ENCODE results near the gene SMAGP.
"Not testable (repeated sequence)": the region's sequence is repeated elsewhere in the genome, so short reads cannot be mapped to it uniquely, and the experiment has no call there.

Gene SMAGP

DNA sequence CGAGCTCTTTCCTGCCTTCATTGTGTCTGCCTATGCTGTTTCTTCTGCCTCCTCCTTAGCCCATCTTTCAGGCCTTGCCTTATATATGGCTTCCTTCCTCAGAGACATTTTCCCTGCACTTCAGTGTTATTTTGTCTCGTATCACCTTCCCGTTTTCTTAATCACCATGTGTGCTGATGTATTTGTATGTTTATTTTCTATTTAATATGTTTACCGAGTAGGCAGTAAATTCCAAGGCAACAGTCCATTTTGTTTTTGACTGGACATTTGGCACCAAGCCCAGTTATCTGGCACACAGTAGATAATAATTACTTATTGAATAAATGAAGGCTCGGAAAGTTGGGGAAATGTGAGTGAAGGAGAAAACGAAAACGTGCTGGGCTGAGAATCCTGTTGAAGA, 47.8 kb downstream of the SMAGP start:
- DNase-seq = peak; percentile 44

DNA sequence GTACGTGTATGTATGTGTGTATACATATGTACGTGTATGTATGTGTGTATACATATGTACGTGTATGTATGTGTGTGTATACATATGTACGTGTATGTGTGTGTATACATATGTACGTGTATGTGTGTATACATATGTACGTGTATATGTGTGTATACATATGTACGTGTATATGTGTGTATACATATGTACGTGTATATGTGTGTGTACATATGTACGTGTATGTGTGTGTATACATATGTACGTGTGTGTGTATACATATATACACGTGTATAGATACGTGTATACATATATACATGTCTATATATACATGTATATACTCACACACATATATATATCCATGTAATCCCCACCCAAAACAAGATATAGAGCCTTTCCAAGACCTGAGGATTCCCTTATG, 50.4 kb downstream of the SMAGP start:
- DNase-seq = not testable (repeated sequence)

GRCh38 chr12:51219322-51219721, 50.9 kb downstream of the SMAGP start:
- DNase-seq = peak; percentile 14

- DNase-seq = peak; percentile 55
These were observed 51.5 kb downstream of the SMAGP start for GRCh38 chr12:51218607-51219161.

- peak; percentile 90 for DNase-seq
These were observed 52.1 kb downstream of the SMAGP start, which contains the start of gene POU6F1 for GRCh38 chr12:51217968-51218606. TSS of gene POU6F1 (minus strand) at chr12:51218062. CDS start at chr12:51206836, 11,226 bp downstream.

GRCh38 chr12:51217133-51217967, 52.9 kb downstream of the SMAGP start:
- peak; percentile 66 for DNase-seq

DNA sequence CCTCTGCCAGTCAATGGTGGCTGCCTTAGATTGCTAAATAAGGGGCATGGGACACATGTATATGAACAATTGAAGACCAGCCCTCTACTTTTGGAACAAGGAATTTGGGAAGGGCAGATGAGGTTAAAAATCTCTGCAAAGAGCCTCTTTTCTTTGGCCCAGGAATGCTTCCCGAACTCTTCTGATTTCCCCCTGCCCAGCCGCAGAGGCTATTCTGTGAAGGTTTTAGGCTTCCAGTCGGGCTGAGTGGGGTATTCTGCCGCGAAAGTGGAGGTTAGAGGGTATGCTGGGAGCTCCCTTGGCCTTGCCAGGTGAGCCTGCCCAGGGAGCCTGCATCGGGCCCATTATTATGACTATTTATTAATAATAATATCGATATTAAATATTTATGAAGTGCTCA, 53.6 kb downstream of the SMAGP start:
- no peak for DNase-seq

DNA sequence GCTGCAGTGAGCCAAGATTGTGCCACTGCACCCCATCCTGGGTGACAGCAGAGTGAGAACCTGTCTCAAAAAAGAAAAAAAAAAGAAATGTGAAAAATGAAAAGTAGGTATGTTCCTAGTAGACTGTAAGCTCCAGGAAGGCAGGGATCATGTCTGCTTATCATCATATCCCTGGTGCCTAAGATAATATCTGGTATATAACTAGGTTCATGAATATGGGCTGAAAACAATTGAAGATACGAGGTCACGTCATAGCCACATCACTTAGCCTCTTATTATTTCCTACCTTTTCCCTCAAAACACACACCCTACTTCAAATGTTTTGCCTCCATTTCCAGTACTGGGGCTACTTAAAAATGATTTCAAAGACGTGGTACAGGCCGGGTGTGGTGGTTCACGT, 55.3 kb downstream of the SMAGP start:
- DNase-seq = no peak

- no peak for DNase-seq
These were observed 59.4 kb downstream of the SMAGP start for GRCh38 chr12:51210690-51211395.

- no peak for DNase-seq
These were observed 61.0 kb downstream of the SMAGP start for GRCh38 chr12:51209259-51209658.

- no peak for DNase-seq
These were observed 62.1 kb downstream of the SMAGP start for GRCh38 chr12:51208016-51208660.

- DNase-seq = no peak
These were observed 64.9 kb downstream of the SMAGP start for GRCh38 chr12:51205350-51205749.

DNA sequence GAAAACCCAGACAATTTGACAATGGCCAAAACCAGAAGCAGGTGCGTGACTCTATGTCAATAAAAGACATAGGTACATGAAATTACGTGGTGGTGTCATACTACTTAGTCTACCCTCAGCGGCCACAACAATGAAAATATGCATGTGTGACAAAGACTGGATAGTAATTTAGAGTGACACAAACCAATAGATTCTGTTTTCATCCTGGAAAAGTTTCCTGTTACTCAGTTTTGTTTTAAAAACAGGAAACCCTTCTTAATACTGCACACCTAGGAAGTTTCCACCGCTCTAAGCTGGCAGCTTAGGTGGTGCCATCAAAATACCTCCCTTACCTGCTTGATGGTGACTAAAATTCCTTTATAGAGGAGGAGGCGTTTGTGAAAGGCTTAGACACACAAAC, 67.5 kb downstream of the SMAGP start:
- DNase-seq = no peak

DNA sequence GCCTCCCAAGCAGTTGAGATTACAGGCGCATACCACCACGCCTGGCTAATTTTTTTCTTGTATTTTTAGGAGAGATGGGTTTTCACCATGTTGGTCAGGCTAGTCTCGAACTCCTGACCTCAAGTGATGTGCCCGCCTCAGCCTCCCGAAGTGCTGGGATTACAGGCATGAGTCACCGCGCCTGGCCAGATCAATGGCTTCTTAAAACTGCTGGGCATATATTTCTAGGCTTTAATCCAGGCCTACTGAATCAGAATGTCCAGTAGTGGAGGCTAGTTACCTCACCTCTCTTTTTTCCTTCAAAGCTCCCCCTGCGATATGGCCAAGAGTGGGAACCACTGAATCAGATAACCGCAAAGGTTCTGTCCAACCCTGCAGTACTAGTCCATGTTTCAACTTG, 69.4 kb downstream of the SMAGP start:
- DNase-seq = no peak

DNA sequence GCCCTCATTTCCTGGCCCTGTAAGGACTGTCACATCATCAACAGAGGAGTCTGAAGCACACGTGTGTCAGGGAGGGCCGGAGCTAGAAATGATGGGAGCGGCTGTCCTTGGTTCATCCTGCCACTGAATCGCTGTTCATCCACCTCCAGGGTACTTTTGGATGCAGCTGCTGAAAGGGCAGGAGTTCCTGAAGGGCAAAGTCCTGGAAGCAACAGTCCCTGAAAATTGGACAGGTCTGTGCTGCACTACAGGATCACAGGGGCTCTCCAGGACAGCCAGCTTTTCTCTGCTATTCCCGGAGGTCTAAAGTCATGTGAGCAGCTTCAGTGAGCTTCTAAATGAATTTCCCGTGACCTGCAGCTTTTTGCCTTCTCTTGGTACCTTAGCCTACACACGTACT, 70.1 kb downstream of the SMAGP start:
- no peak for DNase-seq

DNA sequence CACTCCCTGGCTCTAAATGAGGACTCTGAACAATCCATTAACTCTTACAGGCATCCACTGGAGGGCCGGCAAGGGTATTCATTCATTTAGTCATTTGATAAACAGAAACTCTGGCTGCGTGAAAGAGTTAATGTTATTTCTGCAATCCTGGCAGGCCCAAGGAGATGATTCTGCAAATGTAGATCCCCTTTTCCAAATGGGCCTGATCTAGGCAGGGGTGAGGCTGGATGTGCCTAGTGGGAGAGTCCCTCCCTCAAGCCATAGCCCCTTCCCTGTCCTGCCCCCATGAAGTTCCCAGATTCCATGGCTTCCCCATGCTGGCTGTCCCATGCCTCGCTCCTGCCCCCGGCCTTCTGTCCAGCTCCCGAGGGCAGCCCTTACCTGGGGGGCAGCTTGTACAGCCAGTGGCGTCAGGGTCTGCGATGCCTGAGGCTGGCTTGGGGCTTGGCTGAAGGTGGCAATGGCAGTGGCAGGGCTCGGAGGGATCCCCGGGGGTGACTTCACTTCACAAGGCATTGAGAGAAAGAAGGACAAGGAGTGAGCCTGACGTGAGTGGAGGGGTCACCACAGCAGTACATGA, 70.8 kb downstream of the SMAGP start:
- DNase-seq = no peak

DNA sequence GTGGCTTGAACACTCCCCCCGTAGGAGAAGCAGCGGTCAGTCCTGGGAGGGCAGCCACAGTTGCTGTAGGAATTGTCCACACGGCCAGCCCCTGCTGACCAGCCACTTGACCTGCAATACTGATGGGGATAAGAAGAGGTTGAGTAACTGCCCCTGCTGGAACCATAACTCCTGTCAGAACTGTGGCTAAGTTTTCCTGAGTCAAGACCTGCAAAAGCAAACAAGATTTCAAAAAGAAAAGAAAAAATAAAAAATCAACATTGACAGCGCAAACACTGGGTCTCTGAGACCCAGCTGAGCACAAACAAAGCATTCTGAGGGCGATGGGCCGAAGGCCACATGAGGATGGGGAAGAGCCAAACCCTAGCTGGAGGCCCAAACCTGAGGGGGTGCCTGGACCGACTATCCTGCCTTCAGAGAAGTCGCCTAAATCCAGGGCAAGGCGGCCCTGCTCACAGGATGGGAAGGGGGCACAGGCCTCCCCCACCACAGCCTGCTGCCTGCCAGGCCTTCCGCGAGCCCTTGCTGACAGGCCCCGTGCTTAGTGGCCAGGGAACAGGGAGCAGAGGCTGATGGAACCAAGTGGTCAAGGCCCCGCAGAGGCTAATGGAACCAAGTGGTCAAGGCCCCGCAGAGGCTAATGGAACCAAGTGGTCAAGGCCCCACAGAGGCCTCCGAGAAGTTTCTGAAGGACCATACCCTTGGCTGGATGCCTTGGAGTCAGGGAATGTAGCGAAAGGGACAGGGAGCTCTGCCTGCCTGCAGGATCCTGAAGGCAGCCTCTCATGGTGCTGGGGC, 71.4 kb downstream of the SMAGP start:
- no peak for DNase-seq

- DNase-seq = no peak
These were observed 72.3 kb downstream of the SMAGP start for GRCh38 chr12:51197736-51198567.

GRCh38 chr12:51196547-51196946, 73.7 kb downstream of the SMAGP start:
- no peak for DNase-seq

- no peak for DNase-seq
These were observed 74.4 kb downstream of the SMAGP start for GRCh38 chr12:51195841-51196240.

Data from hematopoietic multipotent progenitor cell treated with erythropoietin and hydrocortisone succinate and interleukin-3 and kit ligand, for 6 days (in vitro differentiated cells).